ENCODE results near the gene ARHGEF12.

The ARHGEF12 gene

DNA sequence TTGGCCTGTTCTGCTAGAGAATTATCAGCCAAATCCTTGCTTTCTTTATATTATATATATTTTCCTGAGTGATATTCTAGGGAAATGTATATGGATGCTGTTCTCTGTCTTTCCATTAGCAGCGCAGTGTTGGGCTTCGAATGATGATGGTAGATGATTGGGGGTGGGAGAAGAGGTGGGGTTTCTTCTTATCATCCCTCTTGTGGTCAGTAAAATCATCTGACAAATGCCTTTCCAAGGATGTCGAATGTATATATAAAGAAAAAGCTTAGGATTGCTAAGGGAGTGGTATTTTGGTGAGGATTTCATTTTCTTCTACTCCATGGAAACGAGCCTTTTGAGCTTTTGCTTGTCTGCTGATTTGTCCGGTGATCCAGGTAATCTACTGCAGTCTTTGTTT is 48.9 kb downstream of the ARHGEF12 start:
- no peak for DNase-seq (ENCODE audit: insufficient read length, low spot score)
- FAIRE-seq, result no peak

DNA sequence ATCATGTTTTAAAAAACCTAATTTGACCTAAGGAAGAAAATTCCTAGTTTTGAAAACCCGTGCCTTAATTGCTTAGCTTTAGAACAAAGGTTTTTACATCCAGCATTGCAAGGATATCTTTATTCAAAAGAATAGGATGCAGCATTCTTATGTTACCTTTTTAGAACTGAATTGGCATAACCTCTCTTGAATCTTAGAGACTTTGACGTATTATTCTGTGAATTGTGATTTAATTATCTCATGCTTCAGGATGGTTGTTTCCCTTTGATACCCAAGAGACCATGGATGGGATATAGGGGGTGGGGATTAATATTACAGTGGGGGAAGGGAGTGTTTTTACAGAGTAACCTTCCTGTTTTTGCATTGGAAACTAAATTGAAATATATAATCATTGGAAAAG is 49.4 kb downstream of the ARHGEF12 start:
- FAIRE-seq (no peak), DNase-seq (ENCODE audit: insufficient read length, low spot score) (no peak)

DNA sequence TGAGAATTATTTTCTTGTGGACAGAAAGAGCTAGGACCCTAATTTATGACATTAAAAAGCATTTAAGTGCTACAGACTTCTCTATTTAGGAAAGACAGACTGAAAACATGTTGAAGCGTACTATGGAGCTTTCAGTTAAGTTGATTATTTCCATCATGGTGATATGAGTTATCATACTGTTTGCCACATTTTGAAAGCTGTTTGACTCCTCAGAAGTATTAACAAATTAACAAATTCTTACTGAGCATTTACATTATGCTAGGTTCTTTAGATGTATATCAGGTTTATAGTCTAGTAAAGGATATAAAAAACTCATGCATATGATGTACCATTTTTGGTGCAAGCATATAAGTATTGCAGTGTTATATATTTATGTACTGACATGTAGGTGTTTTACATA is 50.1 kb downstream of the ARHGEF12 start:
- DNase-seq (ENCODE audit: insufficient read length, low spot score) (no peak), FAIRE-seq (no peak)

DNA sequence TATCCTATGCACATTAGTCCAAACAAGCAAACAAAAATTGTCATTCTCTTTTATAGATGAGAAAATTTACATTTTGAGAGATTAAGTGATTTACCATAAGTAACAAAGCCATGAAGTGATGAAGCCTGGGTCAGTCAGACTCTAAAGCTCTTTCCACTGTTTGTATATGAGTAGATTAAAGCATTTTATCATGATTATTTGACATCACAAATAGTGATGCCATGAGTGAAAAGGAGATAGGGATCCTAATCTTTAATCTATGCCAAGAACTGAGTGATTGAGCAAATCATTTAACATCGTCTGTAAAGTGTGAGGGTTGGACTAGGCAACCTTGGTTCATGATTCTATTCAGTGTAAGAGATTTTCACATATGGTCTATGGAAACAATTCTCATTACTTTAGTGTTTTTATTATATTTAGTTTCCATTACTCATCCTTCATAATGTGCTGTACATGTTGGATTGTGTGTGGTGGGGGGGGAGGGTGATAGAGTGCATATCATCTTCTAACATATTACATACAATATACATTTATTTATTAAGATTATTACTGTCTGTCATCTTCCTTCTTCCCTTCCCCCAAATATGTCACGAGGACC is 50.7 kb downstream of the ARHGEF12 start:
- FAIRE-seq (no peak), DNase-seq (ENCODE audit: insufficient read length, low spot score) (no peak)

DNA sequence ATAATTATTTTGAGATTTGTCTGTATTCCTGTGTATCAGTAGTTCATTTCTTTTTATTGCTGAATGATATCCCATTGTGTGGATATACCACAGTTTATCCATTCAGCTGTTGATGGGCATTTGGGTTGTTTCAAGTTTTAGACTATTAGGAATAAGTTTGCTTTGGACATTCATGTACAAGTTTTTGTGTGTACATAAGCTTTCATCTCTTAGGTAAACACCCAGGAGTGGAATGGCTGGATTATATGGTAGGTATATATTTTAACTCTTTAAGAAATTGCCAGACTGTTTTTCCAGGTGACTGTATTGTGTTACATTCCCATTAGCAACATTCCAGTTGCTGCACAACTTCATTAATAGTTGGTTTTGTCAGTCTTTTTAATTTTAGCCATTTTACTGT is 52.0 kb downstream of the ARHGEF12 start:
- no peak for DNase-seq (ENCODE audit: insufficient read length, low spot score)
- FAIRE-seq, result no peak

DNA sequence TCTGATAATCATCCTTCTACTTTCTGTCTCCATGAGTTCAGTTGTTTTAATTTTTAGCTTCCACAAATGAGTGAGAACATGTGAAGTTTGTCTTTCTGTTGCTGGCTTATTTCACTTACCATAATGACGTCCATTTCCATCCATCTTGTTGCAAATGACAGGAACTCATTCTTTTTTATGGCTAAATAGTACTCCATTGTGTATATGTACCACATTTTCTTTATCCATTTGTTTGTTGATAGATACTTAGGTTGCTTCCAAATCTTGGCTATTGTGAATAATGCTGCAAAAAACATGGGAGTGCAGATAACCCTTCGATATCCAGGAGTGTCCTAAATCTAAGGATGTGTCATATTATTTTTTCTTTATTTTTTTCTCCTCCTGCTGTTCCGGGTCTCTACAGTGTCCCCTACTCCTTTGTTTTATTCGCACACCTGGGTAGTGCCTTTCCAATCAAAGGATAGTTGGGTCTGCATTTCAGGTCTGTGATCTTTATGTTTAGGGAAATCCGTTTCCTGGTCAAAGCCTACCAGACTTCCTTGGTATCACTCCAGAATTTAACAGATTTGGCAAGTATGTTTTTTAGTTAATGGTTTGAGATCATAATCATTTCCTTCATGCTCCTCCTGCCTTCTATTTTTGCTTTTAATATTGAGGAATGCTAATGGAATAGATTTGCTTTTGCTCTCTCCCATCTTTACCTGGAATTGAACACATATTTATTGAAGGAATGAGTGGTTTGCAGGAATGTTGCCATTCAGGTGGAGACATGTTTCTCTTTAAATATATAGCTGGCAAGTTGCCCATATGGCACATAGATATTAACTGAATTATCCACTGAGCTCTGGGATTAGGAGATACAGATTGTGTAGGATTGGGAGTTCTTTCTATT is 53.7 kb downstream of the ARHGEF12 start:
- peak; percentile 44 for FAIRE-seq
- no peak for DNase-seq (ENCODE audit: insufficient read length, low spot score)

DNA sequence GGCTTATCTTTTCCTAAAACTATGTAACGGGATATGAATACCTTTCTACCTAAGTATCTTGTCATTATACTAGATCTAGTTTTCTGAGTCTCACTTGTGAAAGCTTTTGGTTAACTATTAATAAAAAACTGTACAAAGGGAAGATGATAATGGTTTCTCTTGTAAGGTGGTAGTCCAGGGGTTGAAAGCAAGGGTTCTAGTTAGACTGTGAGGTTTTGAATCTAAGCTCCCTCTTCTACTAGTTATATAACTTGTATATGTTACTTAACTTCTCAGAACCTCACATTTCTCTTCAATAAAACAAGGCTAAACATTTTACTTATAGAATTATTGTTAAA is 54.3 kb downstream of the ARHGEF12 start:
- DNase-seq (ENCODE audit: insufficient read length, low spot score) (no peak), FAIRE-seq (peak; percentile 31)

DNA sequence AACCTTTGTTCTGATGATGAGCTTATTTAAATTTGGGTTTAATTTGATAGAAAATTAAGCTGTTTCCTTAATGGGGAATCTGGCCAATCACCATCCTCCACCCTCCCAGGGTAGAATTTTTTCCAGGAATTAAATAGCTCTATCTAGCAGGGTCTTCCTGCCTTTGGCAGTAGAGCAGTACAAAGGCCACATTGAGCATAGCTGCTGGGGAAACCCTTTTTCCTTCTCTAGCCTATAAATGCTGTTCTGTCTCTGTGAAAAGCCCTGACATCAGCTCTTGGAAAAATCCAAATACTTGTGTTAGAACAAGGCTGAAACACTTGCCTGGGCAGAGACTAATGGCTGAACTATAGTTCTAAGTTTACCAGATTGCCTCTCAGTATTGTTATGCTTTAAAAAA is 55.1 kb downstream of the ARHGEF12 start:
- FAIRE-seq (no peak), DNase-seq (ENCODE audit: insufficient read length, low spot score) (no peak)

DNA sequence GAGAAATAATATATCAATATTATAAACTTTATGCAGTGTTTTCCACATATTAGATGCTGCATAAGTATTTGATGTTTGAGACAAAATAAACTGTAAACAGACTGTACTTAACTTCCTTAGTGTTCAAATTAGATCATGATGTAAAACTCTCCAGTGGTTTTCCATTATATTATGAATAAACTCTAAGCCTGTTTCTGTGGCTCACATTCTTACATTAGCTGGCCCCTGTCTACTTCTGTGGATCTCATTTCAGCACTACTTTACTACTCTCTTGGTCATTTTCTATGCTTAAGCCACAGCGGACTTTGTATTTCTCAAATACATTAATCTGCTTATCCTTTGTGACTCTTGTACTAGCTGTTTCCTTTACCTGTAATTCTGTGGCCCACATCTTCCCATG is 55.6 kb downstream of the ARHGEF12 start:
- DNase-seq (ENCODE audit: insufficient read length, low spot score) (no peak), FAIRE-seq (no peak)

DNA sequence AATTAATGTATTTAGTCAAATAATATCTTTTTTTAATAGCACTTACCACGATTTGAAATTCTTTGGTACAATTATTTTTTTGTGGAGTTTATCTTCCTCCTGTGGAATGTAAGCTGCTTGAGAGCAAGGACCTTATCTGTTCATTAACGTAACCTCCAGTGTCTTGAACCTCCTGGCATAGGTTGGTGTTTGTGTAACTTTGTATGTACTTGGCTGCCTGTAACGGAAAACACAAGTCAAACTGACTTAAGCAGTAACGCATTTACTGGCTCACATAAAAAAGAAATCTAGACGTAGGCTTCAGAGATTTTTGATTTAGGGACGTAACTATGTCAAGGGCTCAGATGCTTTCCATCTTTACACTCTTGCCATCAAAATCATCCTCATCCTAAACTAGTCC is 56.1 kb downstream of the ARHGEF12 start:
- FAIRE-seq (no peak), DNase-seq (ENCODE audit: insufficient read length, low spot score) (no peak)

DNA sequence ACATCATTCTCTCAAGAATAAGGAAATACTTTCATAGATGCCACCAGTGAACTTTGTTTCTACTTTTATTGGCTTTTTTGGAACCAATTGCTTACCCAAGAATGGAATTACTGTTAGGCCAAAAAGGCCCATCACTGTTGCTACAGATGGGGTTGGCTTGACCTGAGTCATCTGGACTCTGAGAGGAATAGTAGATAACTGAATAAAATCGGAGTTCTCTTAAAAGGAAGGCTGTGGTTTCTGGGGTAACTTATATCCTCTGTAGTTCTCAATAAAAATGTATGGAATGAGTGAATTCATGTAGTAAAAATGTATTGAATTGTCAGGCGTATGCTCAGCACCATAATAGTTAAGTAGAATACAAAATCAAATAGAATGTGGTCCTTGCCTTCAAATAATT is 56.6 kb downstream of the ARHGEF12 start:
- FAIRE-seq, result no peak
- no peak for DNase-seq (ENCODE audit: insufficient read length, low spot score)

DNA sequence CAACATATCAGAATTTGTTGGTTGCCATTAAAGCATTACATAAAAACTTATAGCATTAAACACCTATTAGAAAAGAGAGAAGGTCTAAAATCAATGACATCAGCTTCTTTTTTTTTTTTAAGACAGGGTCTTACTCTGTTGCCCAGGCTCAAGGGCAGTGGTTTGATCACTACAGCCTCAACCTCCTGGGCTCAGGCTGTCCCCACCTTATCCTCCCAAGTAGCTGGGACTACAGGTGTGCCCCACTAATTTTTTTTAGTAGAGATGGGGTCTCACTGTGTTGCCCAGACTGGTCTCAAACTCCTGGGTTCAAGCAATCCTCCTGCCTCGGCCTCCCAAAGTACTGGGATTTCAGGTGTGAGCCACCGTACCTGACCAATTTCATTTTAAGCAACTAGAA is 57.9 kb downstream of the ARHGEF12 start:
- no peak for DNase-seq (ENCODE audit: insufficient read length, low spot score)
- FAIRE-seq, result no peak

DNA sequence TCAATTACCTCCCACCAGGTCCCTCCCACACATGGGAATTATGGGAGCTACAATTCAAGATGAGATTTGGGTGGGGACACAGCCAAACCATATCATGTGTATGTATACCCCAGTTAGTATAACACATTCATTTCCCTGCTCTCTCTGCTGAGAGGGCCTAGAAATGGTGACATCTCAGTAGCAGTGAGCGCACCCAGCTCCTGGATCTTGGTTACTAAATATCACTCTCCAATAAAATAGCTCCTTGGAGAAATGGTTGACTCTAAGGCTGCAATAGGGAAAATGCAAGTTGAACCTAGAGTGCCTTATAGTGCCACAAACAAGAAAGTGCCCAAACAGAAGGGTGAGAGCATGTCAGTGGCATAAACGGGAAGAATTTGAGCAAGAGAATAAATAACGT is 59.6 kb downstream of the ARHGEF12 start:
- FAIRE-seq (no peak), DNase-seq (ENCODE audit: insufficient read length, low spot score) (no peak)

DNA sequence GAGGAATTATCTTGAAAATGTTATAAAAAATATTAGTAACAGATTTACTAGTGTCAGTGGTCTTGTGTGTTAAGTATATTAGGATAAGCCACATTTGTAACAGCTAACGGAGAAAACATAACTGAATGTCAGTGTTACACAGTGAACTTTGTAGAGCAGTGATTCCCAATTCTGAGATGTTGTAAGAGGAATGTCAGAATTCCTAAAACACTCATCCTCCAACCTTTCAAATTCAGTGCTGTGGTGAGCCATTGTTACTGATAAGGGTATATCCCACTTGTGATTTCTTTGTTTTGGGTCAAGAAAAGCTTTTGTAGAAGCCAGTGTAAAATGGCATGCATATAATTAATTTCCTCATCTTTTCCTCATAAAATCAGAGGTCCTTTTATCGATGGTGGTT is 61.9 kb downstream of the ARHGEF12 start:
- DNase-seq (ENCODE audit: insufficient read length, low spot score) (no peak), FAIRE-seq (no peak)

DNA sequence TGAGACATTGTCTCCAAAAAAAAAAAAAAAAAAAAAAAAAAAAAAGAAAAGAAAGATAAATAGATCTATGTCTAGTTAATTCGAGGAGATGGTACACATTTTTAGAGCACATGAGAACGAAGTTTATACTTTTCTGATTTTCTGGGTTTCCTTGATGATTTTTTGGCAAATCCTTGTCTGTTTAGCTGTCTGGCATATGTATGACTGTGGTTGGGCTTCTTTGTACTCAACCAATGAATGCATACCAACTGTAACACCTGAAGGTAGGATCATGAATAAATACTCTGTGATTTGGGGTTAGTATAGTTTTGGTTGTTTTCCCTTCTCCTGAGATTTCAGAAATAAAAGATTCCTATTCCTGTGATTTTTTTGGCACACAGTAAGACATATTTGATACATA is 63.1 kb downstream of the ARHGEF12 start:
- no peak for DNase-seq (ENCODE audit: insufficient read length, low spot score)
- FAIRE-seq, result no peak

DNA sequence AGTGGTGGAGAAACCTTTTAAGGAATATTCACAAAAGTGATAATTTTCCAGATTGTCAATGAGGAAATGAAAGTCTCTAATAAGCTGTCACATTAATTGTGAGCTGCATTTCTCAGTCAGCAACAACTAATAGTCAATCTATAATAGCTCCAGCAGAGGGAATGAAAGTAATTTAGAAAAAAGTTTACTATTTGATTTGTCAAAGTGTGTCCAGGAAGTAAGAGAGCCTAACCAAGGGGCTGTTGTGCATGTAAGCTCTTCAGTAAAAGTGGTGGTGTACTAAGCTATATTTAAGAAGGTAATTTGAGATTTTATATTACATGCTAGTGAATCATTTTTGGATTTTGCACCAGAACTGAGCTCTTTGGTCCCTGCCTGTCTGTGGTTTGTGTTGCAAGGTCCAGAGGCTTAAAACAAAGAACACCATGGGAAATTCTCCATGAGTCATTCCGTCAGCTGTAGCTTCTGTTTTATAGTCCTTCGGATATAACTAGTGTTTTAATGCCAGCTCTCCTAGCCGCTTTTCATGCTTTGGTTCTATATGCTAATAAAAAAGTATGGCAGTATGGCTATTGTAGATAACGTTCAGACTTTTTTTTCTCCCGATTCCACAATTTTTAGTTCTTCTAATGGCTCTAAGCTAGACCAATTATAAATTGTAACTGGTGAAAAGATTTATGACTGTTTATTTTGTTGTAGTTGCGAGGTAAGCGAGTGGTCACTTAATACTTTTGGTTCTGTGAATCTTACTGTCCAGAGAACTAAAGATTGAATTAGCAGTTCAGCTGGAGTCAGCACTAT is 64.6 kb downstream of the ARHGEF12 start:
- DNase-seq (ENCODE audit: insufficient read length, low spot score) (no peak), FAIRE-seq (no peak)

DNA sequence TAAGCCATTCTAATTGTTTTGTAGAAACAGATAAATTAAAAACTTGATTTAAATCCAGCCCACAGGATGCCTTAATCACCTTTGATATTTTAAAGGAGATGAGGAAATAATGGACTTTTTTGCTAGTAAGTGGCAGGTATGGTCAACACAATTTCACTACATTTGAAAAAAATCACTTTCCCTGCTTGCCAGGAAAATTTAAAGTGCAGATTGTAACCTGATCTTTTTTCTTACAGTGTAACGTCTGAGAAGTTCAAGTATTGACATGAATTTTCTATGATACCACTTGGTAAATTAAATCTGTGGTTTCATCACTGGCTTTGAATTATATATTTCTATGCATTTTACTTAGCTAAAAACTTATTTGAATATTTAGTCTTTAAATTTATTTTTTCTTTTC is 65.3 kb downstream of the ARHGEF12 start:
- DNase-seq (ENCODE audit: insufficient read length, low spot score) (no peak), FAIRE-seq (no peak)

DNA sequence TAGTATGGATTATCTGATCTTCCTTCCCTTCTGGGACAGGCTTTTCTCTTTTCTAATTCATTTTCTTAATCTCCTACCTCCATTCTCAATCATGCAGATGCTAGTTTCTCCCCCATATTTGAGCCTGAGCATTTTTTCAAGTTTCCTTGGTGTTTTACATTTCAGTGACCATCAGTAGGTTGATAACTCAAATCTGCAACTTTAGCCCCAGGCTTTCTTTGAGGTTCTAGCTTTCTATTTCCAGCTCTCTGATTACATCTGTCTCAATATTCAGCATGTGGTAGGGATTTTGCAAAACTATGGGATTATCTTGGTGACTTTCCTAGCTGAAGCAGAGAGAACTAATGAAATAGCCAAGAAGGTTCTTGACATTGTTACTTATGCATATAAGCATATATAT is 67.8 kb downstream of the ARHGEF12 start:
- FAIRE-seq (no peak), DNase-seq (ENCODE audit: insufficient read length, low spot score) (no peak)

DNA sequence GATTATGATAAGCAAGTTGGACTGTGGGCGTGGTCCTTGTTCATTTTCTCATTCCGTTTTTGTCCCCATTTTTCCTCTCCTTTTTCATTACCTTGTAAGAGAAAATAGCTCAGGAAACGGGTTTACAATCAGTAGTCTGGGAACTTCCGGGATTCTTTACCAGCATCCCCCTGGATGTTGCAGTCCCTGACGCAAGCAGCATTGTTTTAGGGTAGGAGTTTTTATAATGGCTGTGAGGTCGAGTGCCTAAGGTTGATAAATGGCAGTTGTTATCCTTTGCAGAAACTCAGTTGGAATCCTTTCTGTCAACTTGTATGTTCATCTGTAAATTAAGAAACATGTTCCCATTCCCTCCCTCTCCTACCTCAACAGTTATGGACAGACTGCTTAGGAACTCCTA is 68.3 kb downstream of the ARHGEF12 start:
- FAIRE-seq (no peak), DNase-seq (ENCODE audit: insufficient read length, low spot score) (no peak)

DNA sequence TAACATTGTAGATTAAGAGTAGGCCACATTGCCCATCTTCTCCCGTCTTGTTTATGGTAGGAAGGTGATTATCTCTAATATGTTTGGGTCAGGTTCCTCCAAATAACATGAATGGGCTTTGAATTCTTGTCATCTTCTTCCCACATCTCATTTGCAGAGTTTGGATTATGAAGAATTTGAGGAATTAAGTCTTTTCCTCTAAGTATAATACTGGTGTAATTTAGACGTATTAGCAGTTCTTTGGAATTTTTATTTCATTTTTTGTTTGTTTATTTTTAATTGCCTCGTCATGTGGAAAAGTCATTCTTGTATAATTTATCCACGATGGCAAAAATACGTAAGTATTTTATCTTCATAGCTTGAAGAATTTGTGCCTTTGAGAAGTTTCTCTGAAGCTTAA is 73.4 kb downstream of the ARHGEF12 start:
- DNase-seq (ENCODE audit: insufficient read length, low spot score), result no peak
- no peak for FAIRE-seq

DNA sequence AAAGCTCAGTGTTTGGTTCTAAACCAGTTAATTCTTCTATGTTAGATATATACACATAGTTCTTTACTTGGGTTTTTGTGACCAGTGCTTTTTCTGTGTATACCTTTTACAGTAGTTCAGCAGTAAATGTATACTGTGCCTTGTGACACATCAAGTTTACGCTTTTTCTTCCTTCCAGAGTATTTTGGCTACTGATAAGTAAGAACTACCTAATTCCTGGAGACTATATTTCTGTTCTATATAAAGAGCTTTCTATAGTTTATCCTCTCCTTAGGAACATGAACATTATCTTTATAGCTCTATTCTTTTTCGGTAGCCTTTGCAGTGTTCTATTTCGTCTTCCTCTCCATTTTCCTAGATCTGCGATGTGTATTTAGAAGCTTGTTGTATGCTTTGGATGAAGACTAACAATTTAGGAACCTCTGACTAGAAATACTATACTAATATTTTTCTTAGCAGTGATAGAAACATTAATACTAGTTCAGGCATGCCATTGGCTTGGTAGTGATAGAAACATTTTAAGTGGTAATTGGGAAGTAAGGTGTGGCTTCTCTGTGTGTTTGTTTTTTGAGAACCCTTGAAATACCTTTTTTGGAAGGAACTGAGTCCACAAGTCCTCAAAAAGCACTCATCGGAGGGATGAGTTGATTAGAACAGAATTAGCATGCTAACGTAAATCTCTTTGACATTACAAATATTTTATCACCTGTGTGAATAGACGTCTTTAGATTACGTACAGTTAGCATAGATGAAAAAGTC is 74.6 kb downstream of the ARHGEF12 start:
- no peak for DNase-seq (ENCODE audit: insufficient read length, low spot score)
- FAIRE-seq, result no peak

Measured in GM19239 (cell line).